ENCODE data around the gene UVRAG. TPM values are rescaled to one million over a fixed set of nuclear protein-coding genes. Genes with fewer than 3 reads are reported as not detected.

The UVRAG gene
- total and polyA plus RNA-seq, 9 donors, result 10.1 to 26.7 (median 19.2) TPM

- TF ChIP-seq POLR2A (IDR thresholded peaks at IDR 0.05) (no peak), EP300 (IDR thresholded peaks at IDR 0.05) (no peak), CTCF (IDR thresholded peaks at IDR 0.05) (no peak)
- Histone ChIP-seq H3K27me3 (no peaks in the 10 kb centered on the region), H3K4me3 (no peak overlapping the region), H3K4me1 (ENCODE audit: insufficient read depth) (peaks cover 2% of the 10 kb centered on the region), H3K9me3 (no peaks in the 10 kb centered on the region), H3K27ac (no peak overlapping the region), H3K36me3 (no peaks in the 10 kb centered on the region)
- WGBS, 3 donors, result 77 to 90% (median 78%) methylated on average over 3 of the region's 3 CpGs
- DNase-seq, result no peak
- intact Hi-C loops (cut with DNase I), result no loop called here
These were observed 85.8 kb downstream of the UVRAG start for GRCh38 chr11:75900848-75901247.

DNA sequence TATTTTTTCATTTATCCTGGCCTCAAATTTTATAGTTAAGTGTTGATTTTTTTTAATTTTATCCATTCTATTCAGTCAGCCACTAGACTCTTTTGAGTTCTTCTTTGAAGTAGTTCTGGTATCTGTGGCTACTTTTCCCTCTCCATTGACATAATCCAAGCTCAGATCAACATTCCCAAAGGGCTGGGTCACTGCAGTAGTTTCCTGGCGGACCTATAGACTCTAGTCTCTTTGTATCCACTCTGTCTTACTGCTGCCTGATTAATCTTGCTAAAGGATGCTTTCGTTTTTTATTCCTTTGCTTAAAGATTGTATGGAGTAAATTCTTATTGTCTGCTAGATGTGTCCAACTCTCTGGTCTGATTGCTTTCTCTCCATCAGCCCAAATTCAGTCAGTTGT, 87.6 kb downstream of the UVRAG start:
- H3K4me1 ChIP-seq (ENCODE audit: insufficient read depth), result peaks cover 2% of the 10 kb centered on the region
- H3K36me3 ChIP-seq, result no peaks in the 10 kb centered on the region
- H3K27me3 ChIP-seq, result no peaks in the 10 kb centered on the region
- DNase-seq, result no peak
- WGBS, 3 donors, result 83 to 96% (median 94%) methylated on average over 2 of the region's 2 CpGs
- intact Hi-C loops (cut with DNase I), result no loop called here
- no peak overlapping the region for H3K4me3 ChIP-seq
- no peak overlapping the region for H3K27ac ChIP-seq
- H3K9me3 ChIP-seq, result no peaks in the 10 kb centered on the region
- TF ChIP-seq CTCF (IDR thresholded peaks at IDR 0.05) (no peak), EP300 (IDR thresholded peaks at IDR 0.05) (no peak), POLR2A (IDR thresholded peaks at IDR 0.05) (no peak)

GRCh38 chr11:75903276-75903675, 88.3 kb downstream of the UVRAG start:
- 64 to 71% (median 68%) methylated on average over 2 of the region's 2 CpGs for WGBS, 3 donors
- DNase-seq, result no peak
- TF ChIP-seq POLR2A (IDR thresholded peaks at IDR 0.05), result no peak
- TF ChIP-seq CTCF (IDR thresholded peaks at IDR 0.05), result no peak
- TF ChIP-seq EP300 (IDR thresholded peaks at IDR 0.05), result no peak
- Histone ChIP-seq H3K27me3 (no peaks in the 10 kb centered on the region), H3K36me3 (no peaks in the 10 kb centered on the region), H3K4me1 (ENCODE audit: insufficient read depth) (peaks cover 2% of the 10 kb centered on the region), H3K9me3 (no peaks in the 10 kb centered on the region), H3K4me3 (no peak overlapping the region), H3K27ac (no peak overlapping the region)
- intact Hi-C loops (cut with DNase I), result no loop called here

GRCh38 chr11:75905434-75905833, 90.4 kb downstream of the UVRAG start:
- no peaks in the 10 kb centered on the region for H3K27me3 ChIP-seq
- intact Hi-C loops (cut with DNase I), result no loop called here
- no peaks in the 10 kb centered on the region for H3K4me1 ChIP-seq (ENCODE audit: insufficient read depth)
- H3K4me3 ChIP-seq, result no peak overlapping the region
- H3K27ac ChIP-seq, result no peak overlapping the region
- no peaks in the 10 kb centered on the region for H3K36me3 ChIP-seq
- no peaks in the 10 kb centered on the region for H3K9me3 ChIP-seq
- TF ChIP-seq CTCF (IDR thresholded peaks at IDR 0.05), result no peak
- no peak for DNase-seq

All from ovary (tissue), 9 donors.